Rectal smooth muscle tissue (tissue), 1 donor: ENCODE measurements around the gene LSAMP.

Experiments used
- H3K27ac ChIP-seq: one replicate; pipeline ENCODE4 v1.7.0; 2013; ENCODE audit warnings: low read depth, low read length, inconsistent platforms
- H3K27me3 ChIP-seq: one replicate; pipeline ENCODE4 v1.7.0; 2013; ENCODE audit warnings: low read length; ENCODE audit not compliant: control insufficient read depth, insufficient read depth
- H3K36me3 ChIP-seq: one replicate; pipeline ENCODE4 v1.7.0; 2013; ENCODE audit warnings: low read length; ENCODE audit not compliant: control insufficient read depth, insufficient read depth
- H3K4me1 ChIP-seq: one replicate; pipeline ENCODE4 v1.7.0; 2013; ENCODE audit warnings: low read length; ENCODE audit not compliant: control insufficient read depth, insufficient read depth
- H3K4me3 ChIP-seq: one replicate; pipeline ENCODE4 v1.7.0; 2013; ENCODE audit warnings: low read length
- H3K9ac ChIP-seq: one replicate; pipeline ENCODE4 v1.7.0; 2013; ENCODE audit warnings: low read length

LSAMP gene

DNA sequence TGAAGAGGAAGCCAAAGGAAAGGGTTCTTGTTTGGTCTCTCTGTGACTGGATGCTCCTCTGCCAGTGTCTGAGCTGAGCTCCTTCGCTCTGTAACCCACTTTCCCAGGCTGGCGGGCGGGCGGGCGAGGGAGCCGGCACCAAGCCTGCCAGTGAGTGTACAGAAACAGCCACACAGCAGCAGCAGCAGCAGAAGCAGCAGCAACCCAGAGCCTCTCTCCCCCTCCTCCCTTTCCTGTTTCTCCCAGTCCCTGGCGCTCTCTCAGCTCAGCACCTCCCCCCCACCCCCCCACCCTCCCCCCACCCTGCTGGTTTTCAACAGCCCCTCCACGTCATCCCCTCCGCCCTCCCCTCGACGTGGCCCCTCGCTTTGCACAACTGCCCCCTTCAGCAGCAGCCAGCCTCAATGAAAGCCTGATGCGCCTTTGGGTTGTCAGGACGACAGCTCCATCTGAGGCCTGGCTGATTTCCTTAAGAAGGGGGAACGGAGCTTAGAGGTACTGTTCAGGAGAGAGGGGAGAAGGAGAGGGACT lies at the start of gene LSAMP:
TSS of gene LSAMP (minus strand) at position 177 of the 531 bp plus-strand sequence.
- Histone ChIP-seq H3K9ac (peak within 1 kb of the TSS; percentile 8), H3K36me3 (no peaks in the 10 kb centered on the region), H3K4me1 (peaks cover 10% of the 10 kb centered on the region), H3K27ac (peak within 1 kb of the TSS; percentile 54), H3K4me3 (peak within 1 kb of the TSS; percentile 75), H3K27me3 (no peaks in the 10 kb centered on the region)

- H3K4me3 ChIP-seq, result no peak overlapping the region
- H3K9ac ChIP-seq, result no peak overlapping the region
- H3K36me3 ChIP-seq, result no peaks in the 10 kb centered on the region
- no peak overlapping the region for H3K27ac ChIP-seq
- H3K4me1 ChIP-seq, result no peaks in the 10 kb centered on the region
- H3K27me3 ChIP-seq, result no peaks in the 10 kb centered on the region
Measured at GRCh38 chr3:116492379-116492778, 47.1 kb upstream of the LSAMP start.

- H3K27ac ChIP-seq, result no peak overlapping the region
- H3K4me3 ChIP-seq, result no peak overlapping the region
- no peaks in the 10 kb centered on the region for H3K36me3 ChIP-seq
- H3K27me3 ChIP-seq, result no peaks in the 10 kb centered on the region
- H3K9ac ChIP-seq, result no peak overlapping the region
- no peaks in the 10 kb centered on the region for H3K4me1 ChIP-seq
Measured at GRCh38 chr3:116483135-116483534, 37.8 kb upstream of the LSAMP start.

- no peaks in the 10 kb centered on the region for H3K4me1 ChIP-seq
Measured at GRCh38 chr3:116476691-116477090, 31.4 kb upstream of the LSAMP start.

GRCh38 chr3:116474801-116475200 lies 29.5 kb upstream of the LSAMP start:
- Histone ChIP-seq H3K27me3 (no peaks in the 10 kb centered on the region), H3K4me1 (no peaks in the 10 kb centered on the region)

More at GRCh38 chr3:116476691-116477090, 31.4 kb upstream of the LSAMP start:
- Histone ChIP-seq H3K36me3 (no peaks in the 10 kb centered on the region), H3K4me3 (no peak overlapping the region), H3K27ac (no peak overlapping the region), H3K9ac (no peak overlapping the region), H3K27me3 (no peaks in the 10 kb centered on the region)

DNA sequence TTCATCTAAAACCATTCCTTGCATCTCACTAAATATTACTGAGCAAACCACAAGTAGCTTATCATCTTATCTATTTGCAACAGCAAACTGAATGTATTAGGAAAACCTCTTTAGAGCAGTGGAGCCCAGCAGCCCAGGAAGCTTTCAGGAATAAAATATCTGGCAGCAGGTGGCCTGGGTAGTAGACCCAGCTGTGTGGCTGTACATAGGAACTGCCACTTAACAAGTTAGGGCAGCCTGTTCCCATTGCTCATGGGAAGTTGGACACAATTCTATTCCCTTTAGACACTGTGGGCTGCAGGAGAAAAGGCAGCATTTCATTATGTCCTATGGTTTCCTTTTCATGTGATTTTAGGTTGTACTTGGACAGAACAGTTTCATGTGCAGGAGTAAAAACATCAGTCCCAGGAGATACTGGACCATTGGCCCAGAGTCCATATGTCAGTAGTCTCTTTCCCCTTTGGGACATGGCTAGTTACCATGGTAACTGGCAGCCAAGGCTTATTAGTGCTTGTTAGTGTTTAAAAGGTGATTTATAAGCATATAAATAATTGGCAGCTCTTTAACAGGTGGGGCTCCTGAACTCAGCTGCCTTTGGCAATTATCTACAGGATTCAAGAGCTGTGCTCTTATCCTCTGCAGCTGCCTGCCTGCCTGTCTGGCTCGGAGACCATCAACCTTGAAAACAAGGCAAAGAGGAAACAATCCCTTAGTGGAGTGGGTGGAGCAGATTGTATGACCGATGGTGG lies 28.9 kb upstream of the LSAMP start:
- H3K27ac ChIP-seq, result no peak overlapping the region

More at GRCh38 chr3:116474801-116475200, 29.5 kb upstream of the LSAMP start:
- Histone ChIP-seq H3K27ac (no peak overlapping the region), H3K4me3 (no peak overlapping the region), H3K36me3 (no peaks in the 10 kb centered on the region), H3K9ac (no peak overlapping the region)

DNA sequence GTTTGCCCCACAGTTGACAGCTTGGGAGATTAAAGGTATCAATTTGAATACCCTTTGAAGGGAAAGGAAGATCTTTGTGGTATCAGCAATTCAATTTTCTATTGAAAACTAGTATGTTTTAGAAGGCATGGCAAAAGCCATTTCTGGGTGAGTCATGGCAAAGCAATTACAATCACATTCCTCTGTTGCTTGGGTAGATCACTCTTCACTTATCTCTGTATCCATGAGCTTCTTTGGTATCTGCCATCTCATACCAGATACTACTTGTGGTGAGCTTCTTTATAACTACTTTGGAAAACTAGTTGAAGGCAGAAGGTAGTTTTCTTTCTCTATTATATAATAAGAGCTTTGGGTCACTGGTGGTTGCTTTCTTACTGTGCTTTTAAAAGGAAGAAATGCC lies 28.3 kb upstream of the LSAMP start:
- H3K4me3 ChIP-seq, result no peak overlapping the region
- H3K4me1 ChIP-seq, result no peaks in the 10 kb centered on the region
- no peak overlapping the region for H3K9ac ChIP-seq
- no peaks in the 10 kb centered on the region for H3K36me3 ChIP-seq
- H3K27ac ChIP-seq, result no peak overlapping the region
- no peaks in the 10 kb centered on the region for H3K27me3 ChIP-seq

More for the DNA sequence above, 28.9 kb upstream of the LSAMP start:
- no peak overlapping the region for H3K4me3 ChIP-seq
- H3K4me1 ChIP-seq, result no peaks in the 10 kb centered on the region
- no peak overlapping the region for H3K9ac ChIP-seq
- H3K36me3 ChIP-seq, result no peaks in the 10 kb centered on the region
- no peaks in the 10 kb centered on the region for H3K27me3 ChIP-seq

- H3K9ac ChIP-seq, result no peak overlapping the region
- H3K36me3 ChIP-seq, result no peaks in the 10 kb centered on the region
- no peak overlapping the region for H3K27ac ChIP-seq
- H3K27me3 ChIP-seq, result no peaks in the 10 kb centered on the region
- H3K4me3 ChIP-seq, result no peak overlapping the region
- H3K4me1 ChIP-seq, result no peaks in the 10 kb centered on the region
Measured at GRCh38 chr3:116470605-116471197, 25.4 kb upstream of the LSAMP start.

GRCh38 chr3:116469546-116469945 lies 24.3 kb upstream of the LSAMP start:
- H3K27me3 ChIP-seq, result no peaks in the 10 kb centered on the region
- no peaks in the 10 kb centered on the region for H3K4me1 ChIP-seq
- H3K4me3 ChIP-seq, result no peak overlapping the region
- H3K9ac ChIP-seq, result no peak overlapping the region
- H3K36me3 ChIP-seq, result no peaks in the 10 kb centered on the region
- no peak overlapping the region for H3K27ac ChIP-seq

DNA sequence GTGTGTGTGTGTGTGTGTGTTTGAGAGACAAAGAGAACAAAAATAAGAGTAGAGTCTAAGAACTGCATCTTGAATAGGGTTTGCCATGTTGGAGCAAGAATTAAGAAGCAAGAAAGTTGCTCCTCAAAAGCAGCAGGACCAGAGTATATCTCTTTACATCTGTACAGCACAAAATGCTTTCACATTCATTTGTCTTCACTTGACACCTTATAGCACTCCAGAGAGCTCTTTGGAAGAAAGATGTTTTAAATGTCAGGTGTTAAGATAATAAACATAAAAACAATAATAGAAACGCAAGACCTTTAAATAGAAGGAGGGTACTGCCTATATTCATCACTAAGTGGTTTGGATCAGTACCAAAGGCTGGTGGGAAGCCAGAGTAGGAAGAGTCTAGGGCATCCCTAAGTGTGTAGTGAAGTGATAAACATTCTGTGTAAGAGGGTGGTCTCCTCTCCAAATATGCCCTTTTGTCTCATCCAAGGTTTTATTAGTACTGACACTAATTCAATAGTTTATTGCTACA lies 19.1 kb upstream of the LSAMP start:
- H3K36me3 ChIP-seq, result no peaks in the 10 kb centered on the region
- no peaks in the 10 kb centered on the region for H3K27me3 ChIP-seq
- no peak overlapping the region for H3K4me3 ChIP-seq
- no peak overlapping the region for H3K9ac ChIP-seq
- H3K4me1 ChIP-seq, result no peaks in the 10 kb centered on the region
- no peak overlapping the region for H3K27ac ChIP-seq

- no peak overlapping the region for H3K27ac ChIP-seq
Measured at GRCh38 chr3:116453666-116454346, 8.5 kb upstream of the LSAMP start.

More at GRCh38 chr3:116453666-116454346, 8.5 kb upstream of the LSAMP start:
- Histone ChIP-seq H3K36me3 (no peaks in the 10 kb centered on the region), H3K27me3 (no peaks in the 10 kb centered on the region), H3K4me3 (no peak overlapping the region), H3K9ac (no peak overlapping the region), H3K4me1 (peaks cover 7% of the 10 kb centered on the region)
